K562 (cell line): Measurements from ENCODE around the gene MAP3K14. TPM values are rescaled to one million over a fixed set of nuclear protein-coding genes. Genes with fewer than 3 reads are reported as not detected.

Source experiments
- ATAC-seq: fragments of 200-7000 bp; cut with Tn5 transposase; 3 replicates; pipeline ENCODE4 v1.9.1; 2020; ENCODE audit warnings: moderate library complexity
- BruUV-seq: library from RNA; stranded (reverse); fragments of 400-500 nt; replicated peaks from 2 replicates; lab custom pipeline; 2021; lab: Mats Ljungman, UMichigan
- CTCF ChIA-PET: fragments of 300-600 bp; formaldehyde crosslinking; extraction: SDS; loops from one replicate; lab custom pipeline; 2021; ENCODE audit warnings: low intra/inter-chr PET ratio; lab: Yijun Ruan, JAX
- POLR2A ChIA-PET: fragments of 300-600, 350-650 bp; sonication (Branson Sonifier 250); formaldehyde crosslinking; extraction: SDS; loops from one replicate; lab custom pipeline; 2021; ENCODE audit warnings: antibody characterized with exemption, inconsistent platforms; lab: Yijun Ruan, JAX
- DNase-seq, 4 experiments: peaks; one replicate each; pipeline versions ENCODE4 v3.0.0 to v3.0.0-alpha.2; 2011 to 2018; ENCODE audit warnings: low spot score in 3 of 4, mixed read lengths in 3 of 4; ENCODE audit errors: extremely low read depth in 1 of 4
- FAIRE-seq: peaks from 2 replicates; lab custom pipeline; 2011; peaks lifted over from hg19 to GRCh38; lab: Jason Lieb, UNC
- H2AFZ ChIP-seq: 2 replicates; pipeline ENCODE4 v1.6.0; 2011; ENCODE audit warnings: low read depth, low read length, control low read depth, inconsistent platforms
- H3K27ac ChIP-seq: fragments of 200-600 bp; 3 replicates; pipeline ENCODE4 v1.8.0; 2011; ENCODE audit warnings: low read depth, mild to moderate bottlenecking, control low read depth, inconsistent platforms, low read length, moderate library complexity, mixed read lengths; ENCODE audit errors: extremely low read depth
- H3K27me3 ChIP-seq, 2 experiments: fragments of 300-600 bp in 1 of 2; 2 replicates in 1 of 2; 3 replicates in 1 of 2; pipeline versions ENCODE4 v1.6.0 to v1.8.0; 2011; ENCODE audit warnings: inconsistent platforms in 2 of 2, low read length in 2 of 2, mild to moderate bottlenecking in 1 of 2, mixed read lengths in 1 of 2, moderate library complexity in 1 of 2; ENCODE audit not compliant: control insufficient read depth in 2 of 2, insufficient read depth in 2 of 2
- H3K36me3 ChIP-seq: fragments of 300-600 bp; 3 replicates; pipeline ENCODE4 v1.8.0; 2011; ENCODE audit warnings: mild to moderate bottlenecking, low read length, inconsistent platforms; ENCODE audit not compliant: control insufficient read depth, insufficient read depth
- H3K4me1 ChIP-seq, 2 experiments: fragments of 200-600 bp in 1 of 2; replicated peaks in 1 of 2; 2 replicates in 1 of 2; 3 replicates in 1 of 2; pipeline versions ENCODE4 v1.5.1 to v1.8.0; 2011; ENCODE audit warnings: inconsistent platforms in 2 of 2, low read length in 2 of 2, mild to moderate bottlenecking in 1 of 2, mixed read lengths in 1 of 2, moderate library complexity in 1 of 2; ENCODE audit not compliant: control insufficient read depth in 2 of 2, insufficient read depth in 2 of 2
- H3K4me2 ChIP-seq: 2 replicates; pipeline ENCODE4 v1.6.1; 2011; ENCODE audit warnings: low read length, control low read depth, inconsistent platforms, mixed read lengths; ENCODE audit not compliant: insufficient read depth
- H3K4me3 ChIP-seq: fragments of 200-600 bp; sonication (generic), shearing (Covaris generic); 2 replicates; pipeline ENCODE4 v1.5.1; 2016; ENCODE audit warnings: control low read depth, inconsistent platforms
- H3K79me2 ChIP-seq: fragments of 200-600 bp; 3 replicates; pipeline ENCODE4 v1.8.0; 2011; ENCODE audit warnings: low read length, inconsistent platforms; ENCODE audit not compliant: control insufficient read depth, insufficient read depth
- H3K9ac ChIP-seq, 2 experiments: 2 replicates each; pipeline versions ENCODE4 v1.6.0 to v1.6.1; 2011; ENCODE audit warnings: low read depth in 2 of 2, low read length in 2 of 2, control low read depth in 1 of 2, inconsistent platforms in 1 of 2, mild to moderate bottlenecking in 1 of 2, mixed read lengths in 1 of 2; ENCODE audit not compliant: insufficient read depth in 1 of 2
- H3K9me1 ChIP-seq: one replicate; pipeline ENCODE4 v1.6.0; 2011; ENCODE audit warnings: inconsistent platforms, mild to moderate bottlenecking, low read length, moderate library complexity; ENCODE audit not compliant: control insufficient read depth, insufficient read depth
- H3K9me3 ChIP-seq: replicated peaks from 2 replicates; pipeline ENCODE4 v1.5.1; 2011; ENCODE audit warnings: low read depth, low read length, inconsistent platforms; ENCODE audit not compliant: control insufficient read depth, insufficient read depth
- H4K20me1 ChIP-seq: replicated peaks from 2 replicates; pipeline ENCODE4 v1.6.1; 2011; ENCODE audit warnings: low read length, inconsistent platforms, mixed read lengths; ENCODE audit not compliant: control insufficient read depth, insufficient read depth
- ATF4 ChIP-seq: fragments of 450-650 bp; formaldehyde crosslinking; IDR thresholded peaks from 2 replicates; pipeline ENCODE4 v1.4.0; 2022; ENCODE audit warnings: mild to moderate bottlenecking, moderate library complexity
- CREB1 ChIP-seq, 2 experiments: sonication (generic) in 1 of 2; formaldehyde crosslinking in 1 of 2; IDR thresholded peaks; 2 replicates each; pipeline versions ENCODE4 v1.6.1 to v1.8.0; 2012 to 2022; ENCODE audit warnings: inconsistent platforms in 1 of 2, mild to moderate bottlenecking in 1 of 2, missing genetic modification reagents in 1 of 2, moderate library complexity in 1 of 2
- DACH1 ChIP-seq: fragments of 450-650 bp; IDR thresholded peaks from 2 replicates; pipeline ENCODE4 v1.6.1; 2018; ENCODE audit not compliant: partially characterized antibody
- GTF2F1 ChIP-seq: IDR thresholded peaks from 2 replicates; pipeline ENCODE4 v1.6.1; 2011; ENCODE audit warnings: low read depth, low read length, improper control_type of control experiment
- KDM1A ChIP-seq, 2 experiments: fragments of 450-650 bp; IDR thresholded peaks; 2 replicates each; pipeline ENCODE4 v1.6.1; 2016; ENCODE audit warnings: mild to moderate bottlenecking in 2 of 2
- MTA2 ChIP-seq: fragments of 450-650 bp; IDR thresholded peaks from 2 replicates; pipeline ENCODE4 v1.6.1; 2016; ENCODE audit warnings: low read depth
- TCFL5 ChIP-seq: fragments of 250-450 bp; sonication (Bioruptor Pico); conservative IDR thresholded peaks from 2 replicates; pipeline ENCODE4 v1.6.1; 2021; ENCODE audit warnings: mild to moderate bottlenecking, moderate library complexity, matching md5 sums
- TEAD2 ChIP-seq: fragments of 450-650 bp; IDR thresholded peaks from 2 replicates; pipeline ENCODE4 v1.6.1; 2016; ENCODE audit warnings: missing genetic modification characterization, control low read depth, missing compliant biosample characterization
- ZEB2 ChIP-seq: fragments of 450-650 bp; IDR thresholded peaks from 2 replicates; pipeline ENCODE4 v1.6.1; 2016
- ZFX ChIP-seq: sonication (generic); formaldehyde crosslinking; IDR thresholded peaks from 2 replicates; pipeline ENCODE4 v1.8.0; 2022; ENCODE audit warnings: mild to moderate bottlenecking, missing genetic modification reagents, moderate library complexity
- WGBS: fragments of 100-300 bp; shearing (Covaris generic); methylation state at CpG from one replicate; pipeline ENCODE4 v1.1.6; 2016; ENCODE audit warnings: low coverage, mixed read lengths; ENCODE audit not compliant: insufficient coverage; ENCODE audit errors: missing lambda C conversion rate; 5-methylcytosine and 5-hydroxymethylcytosine counted together
- in situ Hi-C: fragments of 300-500 bp; cut with MboI; formaldehyde crosslinking; loops from 4 replicates; pipeline ENCODE4 v1.15.0; 2018; ENCODE audit warnings: inconsistent platforms, mixed read lengths
- intact Hi-C: fragments of 100-400 bp; cut with micrococcal nuclease; formaldehyde crosslinking; loops from 2 replicates; pipeline ENCODE4 v1.14.2; 2022
- polyA plus RNA-seq, 8 experiments: library from polyadenylated mRNA; depleted of rRNA in 4 of 8; stranded (reverse) in 5 of 8; unstranded in 3 of 8; fragments of >200 nt; fragmentation: Nextera tagmentation in 2 of 8; fragmentation: Illumina TruSeq in 1 of 8; extraction: Ambion mirVana in 2 of 8; extraction: Trizol in 1 of 8; gene quantifications; 2 replicates each; pipeline versions ENCODE4 v1.2.1 to v1.2.3, GENCODE V29; 2011 to 2014; ENCODE audit warnings: inconsistent platforms in 1 of 8, missing spikeins in 1 of 8
- total RNA-seq, 7 experiments: library from RNA; depleted of rRNA in 6 of 7; stranded (reverse); fragments of >200 nt in 6 of 7; fragmentation: Illumina TruSeq in 2 of 7; extraction: Trizol in 2 of 7; gene quantifications; 2 replicates each; pipeline versions ENCODE4 v1.2.1 to v1.2.3, GENCODE V29; 2011 to 2021; ENCODE audit warnings: low replicate concordance in 1 of 7
- TF ChIP-seq, protein P1 (sequence below): conservative IDR thresholded peaks from 2 replicates; pipeline ENCODE4 v1.6.1; 2011; ENCODE audit warnings: low read depth, mild to moderate bottlenecking, low read length; ENCODE audit not compliant: control insufficient read depth
- TF ChIP-seq, protein P2 (sequence below), 2 experiments: fragments of 450-650 bp; formaldehyde crosslinking in 1 of 2; IDR thresholded peaks; 2 replicates each; pipeline versions ENCODE4 v1.4.0 to v1.6.1; 2014 to 2020; ENCODE audit warnings: mild to moderate bottlenecking in 2 of 2, borderline replicate concordance in 1 of 2, low read depth in 1 of 2

MAP3K14 gene
- total and polyA plus RNA-seq, 9 of the 15 experiments (the other 6 are each of a cell fraction or from before 2014, with no cell fraction given) = 0.45 to 8.7 (median 3.2) TPM

- Histone ChIP-seq H3K9me3 (no peaks in the 10 kb centered on the region), H3K27me3 (no peaks in the 10 kb centered on the region), H3K9me1 (no peaks in the 10 kb centered on the region), H3K4me3 (no peak overlapping the region), H3K4me1 (peaks cover 35 to 37% of the 10 kb centered on the region in 2 experiments), H4K20me1 (peaks cover 20% of the 10 kb centered on the region), H2AFZ (no peak overlapping the region), H3K27ac (no peak overlapping the region), H3K36me3 (peaks cover 11% of the 10 kb centered on the region; the same call in 1 of the 3 replicates), H3K79me2 (peaks cover 76% of the 10 kb centered on the region), H3K9ac (peak overlapping the region in 1 of 2 experiments; percentile 61; a peak in 2 of 4 replicates), H3K4me2 (no peak overlapping the region)
- POLR2A ChIA-PET = interaction anchor here (0.9 to 1.3 kb wide), 3 partner anchors 13 to 20 kb away, joined by 3 to 5 read pairs (median 4); no protein-coding TSS in a partner anchor
- no TSS peak for BruUV-seq
- no peak for DNase-seq
- 83% methylated on average over 5 of the region's 5 CpGs for WGBS
- CTCF ChIA-PET = no interaction called here
- no peak for FAIRE-seq
- intact Hi-C loops (loop anchor here (5.0 kb wide), 1 partner anchor 36 kb away; no protein-coding TSS in a partner anchor), in situ Hi-C loops (no loop called here)
- no peak for ATAC-seq
- TF ChIP-seq GTF2F1 (no peak), CREB1 (IDR thresholded peaks at IDR 0.05) (no peak), CREB1 (CRISPR knock-in tag; IDR thresholded peaks at IDR 0.05) (no peak), ZEB2 (no peak), TEAD2 (no peak), KDM1A (IDR thresholded peaks at IDR 0.05) (peak; percentile 25 to 41; a peak in 2 of 4 replicates), ZFX (CRISPR knock-in tag) (0 out of 2 replicates have a peak, but pooled peaks have one; percentile 6), ATF4 (no peak), MTA2 (no peak), DACH1 (peak; percentile 77), TCFL5 (no peak)
- TF ChIP-seq, protein P1, sequence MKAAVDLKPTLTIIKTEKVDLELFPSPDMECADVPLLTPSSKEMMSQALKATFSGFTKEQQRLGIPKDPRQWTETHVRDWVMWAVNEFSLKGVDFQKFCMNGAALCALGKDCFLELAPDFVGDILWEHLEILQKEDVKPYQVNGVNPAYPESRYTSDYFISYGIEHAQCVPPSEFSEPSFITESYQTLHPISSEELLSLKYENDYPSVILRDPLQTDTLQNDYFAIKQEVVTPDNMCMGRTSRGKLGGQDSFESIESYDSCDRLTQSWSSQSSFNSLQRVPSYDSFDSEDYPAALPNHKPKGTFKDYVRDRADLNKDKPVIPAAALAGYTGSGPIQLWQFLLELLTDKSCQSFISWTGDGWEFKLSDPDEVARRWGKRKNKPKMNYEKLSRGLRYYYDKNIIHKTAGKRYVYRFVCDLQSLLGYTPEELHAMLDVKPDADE = no peak
- TF ChIP-seq, protein P2, sequence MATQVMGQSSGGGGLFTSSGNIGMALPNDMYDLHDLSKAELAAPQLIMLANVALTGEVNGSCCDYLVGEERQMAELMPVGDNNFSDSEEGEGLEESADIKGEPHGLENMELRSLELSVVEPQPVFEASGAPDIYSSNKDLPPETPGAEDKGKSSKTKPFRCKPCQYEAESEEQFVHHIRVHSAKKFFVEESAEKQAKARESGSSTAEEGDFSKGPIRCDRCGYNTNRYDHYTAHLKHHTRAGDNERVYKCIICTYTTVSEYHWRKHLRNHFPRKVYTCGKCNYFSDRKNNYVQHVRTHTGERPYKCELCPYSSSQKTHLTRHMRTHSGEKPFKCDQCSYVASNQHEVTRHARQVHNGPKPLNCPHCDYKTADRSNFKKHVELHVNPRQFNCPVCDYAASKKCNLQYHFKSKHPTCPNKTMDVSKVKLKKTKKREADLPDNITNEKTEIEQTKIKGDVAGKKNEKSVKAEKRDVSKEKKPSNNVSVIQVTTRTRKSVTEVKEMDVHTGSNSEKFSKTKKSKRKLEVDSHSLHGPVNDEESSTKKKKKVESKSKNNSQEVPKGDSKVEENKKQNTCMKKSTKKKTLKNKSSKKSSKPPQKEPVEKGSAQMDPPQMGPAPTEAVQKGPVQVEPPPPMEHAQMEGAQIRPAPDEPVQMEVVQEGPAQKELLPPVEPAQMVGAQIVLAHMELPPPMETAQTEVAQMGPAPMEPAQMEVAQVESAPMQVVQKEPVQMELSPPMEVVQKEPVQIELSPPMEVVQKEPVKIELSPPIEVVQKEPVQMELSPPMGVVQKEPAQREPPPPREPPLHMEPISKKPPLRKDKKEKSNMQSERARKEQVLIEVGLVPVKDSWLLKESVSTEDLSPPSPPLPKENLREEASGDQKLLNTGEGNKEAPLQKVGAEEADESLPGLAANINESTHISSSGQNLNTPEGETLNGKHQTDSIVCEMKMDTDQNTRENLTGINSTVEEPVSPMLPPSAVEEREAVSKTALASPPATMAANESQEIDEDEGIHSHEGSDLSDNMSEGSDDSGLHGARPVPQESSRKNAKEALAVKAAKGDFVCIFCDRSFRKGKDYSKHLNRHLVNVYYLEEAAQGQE (IDR thresholded peaks at IDR 0.05; ENCODE audit: borderline replicate concordance) = no peak
- TF ChIP-seq, protein P2 (CRISPR knock-in tag; IDR thresholded peaks at IDR 0.05; ENCODE audit: low read depth) = no peak
Observed at GRCh38 chr17:45313421-45313771, 3.4 kb downstream of the MAP3K14 start.
